ENCODE data around the gene SPARC. TPM values are rescaled to one million over a fixed set of nuclear protein-coding genes. Genes with fewer than 3 reads are reported as not detected.
A peak's percentile ranks its signal among the peaks of the same experiment; 100 is the strongest.

The SPARC gene
- total and polyA plus RNA-seq, 5 donors from 2014 or later: 34.6 TPM; not detected in 4

DNA sequence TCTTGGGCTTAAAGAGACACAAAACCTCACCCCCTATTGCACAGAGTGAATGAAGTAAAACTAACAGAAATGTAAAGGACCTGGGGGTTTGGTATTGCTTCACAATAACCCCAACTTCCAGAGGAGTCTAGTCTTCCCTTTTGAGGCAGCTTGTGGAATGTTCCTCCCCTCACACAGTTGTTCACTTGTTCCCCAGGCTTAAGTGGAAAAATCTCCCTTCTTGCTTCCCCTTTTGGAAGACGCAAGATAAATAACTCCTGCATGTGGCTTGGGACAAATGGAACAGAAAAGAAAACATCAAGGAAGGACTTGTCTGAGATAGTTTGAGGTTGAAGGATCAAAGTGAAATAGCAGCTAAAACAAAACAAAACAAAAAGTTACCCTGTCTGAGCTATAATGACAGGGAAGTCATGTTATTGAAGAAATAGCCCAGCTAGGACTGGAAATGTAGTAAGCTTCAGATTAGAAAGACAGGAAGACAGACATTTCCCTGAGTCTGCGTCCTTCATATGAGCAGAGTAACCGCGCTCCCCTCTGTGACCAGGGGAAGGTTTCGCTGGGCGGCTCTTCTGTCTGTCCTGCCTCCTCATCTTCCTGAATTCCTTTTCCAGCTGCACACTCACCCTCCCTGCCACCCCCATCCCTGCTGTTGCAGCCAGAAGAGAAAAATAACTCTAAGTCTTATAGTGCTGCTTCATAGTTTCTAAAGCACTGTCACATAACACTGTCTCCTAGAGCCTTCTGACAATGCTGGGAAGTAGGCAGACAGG, 8.8 kb downstream of the SPARC start:
- no peak for DNase-seq
- no peak overlapping the region for H3K4me3 Mint-ChIP-seq
- no peak overlapping the region for H3K27ac ChIP-seq (ENCODE audit: insufficient read depth, low read length, poor library complexity, severe bottlenecking)

DNA sequence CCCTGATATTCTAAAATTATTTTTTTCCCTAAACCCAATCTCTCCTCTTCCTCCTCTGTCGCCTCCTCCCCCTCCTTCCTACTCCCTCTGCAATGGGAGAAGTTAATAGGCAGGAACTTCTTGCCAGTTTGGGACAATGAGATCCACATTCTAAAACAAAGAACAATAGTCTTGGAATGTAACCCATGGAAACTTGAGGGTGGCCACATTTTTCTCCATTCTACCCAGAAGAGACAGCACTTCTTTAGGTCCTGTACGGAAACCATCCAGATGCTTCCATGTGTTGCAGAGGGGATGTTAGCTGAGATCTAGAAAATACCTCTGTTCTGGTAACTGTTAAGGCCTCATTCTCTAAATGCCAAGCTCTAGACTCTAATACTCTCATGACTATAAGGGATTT, 10.0 kb downstream of the SPARC start:
- Histone ChIP-seq H3K27me3 (ENCODE audit: control insufficient read depth, insufficient read depth, low read length) (no peaks in the 10 kb centered on the region), H3K36me3 (ENCODE audit: control insufficient read depth, insufficient read depth, low read length) (no peaks in the 10 kb centered on the region), H3K4me1 (ENCODE audit: control insufficient read depth, insufficient read depth, low read length, poor library complexity, severe bottlenecking) (no peaks in the 10 kb centered on the region), H3K9me3 (ENCODE audit: control insufficient read depth in 2 of 2, low read length in 2 of 2) (no peaks in the 10 kb centered on the region), H3K4me3 (ENCODE audit: low read depth, low read length) (no peak overlapping the region), H3K27ac (ENCODE audit: insufficient read depth, low read length, poor library complexity, severe bottlenecking) (no peak overlapping the region)
- DNase-seq (no peak), ATAC-seq (ENCODE audit: low read depth in 2 of 2) (no peak)
- peaks cover 17% of the 10 kb centered on the region for H3K27me3 Mint-ChIP-seq
- H3K36me3 Mint-ChIP-seq: no peaks in the 10 kb centered on the region
- H3K4me3 Mint-ChIP-seq: no peak overlapping the region
- H3K27ac Mint-ChIP-seq: no peak overlapping the region
- H3K4me1 Mint-ChIP-seq: no peaks in the 10 kb centered on the region
- H3K9me3 Mint-ChIP-seq: no peaks in the 10 kb centered on the region

More for the DNA sequence above, 8.8 kb downstream of the SPARC start:
- H3K27ac Mint-ChIP-seq: no peak overlapping the region
- Histone ChIP-seq H3K4me3 (ENCODE audit: low read depth, low read length) (no peak overlapping the region), H3K4me1 (ENCODE audit: control insufficient read depth, insufficient read depth, low read length, poor library complexity, severe bottlenecking) (no peaks in the 10 kb centered on the region), H3K36me3 (ENCODE audit: control insufficient read depth, insufficient read depth, low read length) (no peaks in the 10 kb centered on the region), H3K27me3 (ENCODE audit: control insufficient read depth, insufficient read depth, low read length) (no peaks in the 10 kb centered on the region), H3K9me3 (ENCODE audit: control insufficient read depth in 2 of 2, low read length in 2 of 2) (no peaks in the 10 kb centered on the region)
- H3K4me1 Mint-ChIP-seq: no peaks in the 10 kb centered on the region
- peaks cover 22% of the 10 kb centered on the region for H3K27me3 Mint-ChIP-seq
- ATAC-seq (ENCODE audit: low read depth in 2 of 2): no peak
- H3K36me3 Mint-ChIP-seq: no peaks in the 10 kb centered on the region
- no peaks in the 10 kb centered on the region for H3K9me3 Mint-ChIP-seq

DNA sequence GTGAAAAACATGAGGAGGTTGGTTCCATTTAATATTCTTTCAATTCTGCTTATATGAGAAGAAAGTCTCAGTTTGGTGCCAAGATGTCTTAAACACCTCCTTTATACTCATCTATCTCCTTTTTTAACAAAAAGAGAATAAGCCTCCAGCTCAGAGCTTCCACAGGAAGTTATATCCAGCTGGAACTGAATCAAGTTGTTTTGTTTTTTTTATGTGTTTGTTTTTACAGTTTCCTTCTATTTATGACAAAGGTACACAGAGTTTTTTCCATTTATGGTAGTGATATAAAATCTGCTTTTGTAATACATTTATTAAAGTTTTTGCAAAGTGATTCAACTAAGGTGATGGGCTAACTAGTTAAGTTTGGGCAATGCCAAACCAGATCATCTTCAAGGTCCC, 10.4 kb downstream of the SPARC start:
- no peaks in the 10 kb centered on the region for H3K4me1 Mint-ChIP-seq
- no peak for ATAC-seq (ENCODE audit: low read depth in 2 of 2)
- Histone ChIP-seq H3K4me3 (ENCODE audit: low read depth, low read length) (no peak overlapping the region), H3K36me3 (ENCODE audit: control insufficient read depth, insufficient read depth, low read length) (no peaks in the 10 kb centered on the region), H3K4me1 (ENCODE audit: control insufficient read depth, insufficient read depth, low read length, poor library complexity, severe bottlenecking) (no peaks in the 10 kb centered on the region), H3K27ac (ENCODE audit: insufficient read depth, low read length, poor library complexity, severe bottlenecking) (no peak overlapping the region), H3K9me3 (ENCODE audit: control insufficient read depth in 2 of 2, low read length in 2 of 2) (no peaks in the 10 kb centered on the region), H3K27me3 (ENCODE audit: control insufficient read depth, insufficient read depth, low read length) (no peaks in the 10 kb centered on the region)
- H3K27ac Mint-ChIP-seq: no peak overlapping the region
- no peak overlapping the region for H3K4me3 Mint-ChIP-seq
- peaks cover 17% of the 10 kb centered on the region for H3K27me3 Mint-ChIP-seq
- no peaks in the 10 kb centered on the region for H3K9me3 Mint-ChIP-seq
- no peaks in the 10 kb centered on the region for H3K36me3 Mint-ChIP-seq
- no peak for DNase-seq

DNA sequence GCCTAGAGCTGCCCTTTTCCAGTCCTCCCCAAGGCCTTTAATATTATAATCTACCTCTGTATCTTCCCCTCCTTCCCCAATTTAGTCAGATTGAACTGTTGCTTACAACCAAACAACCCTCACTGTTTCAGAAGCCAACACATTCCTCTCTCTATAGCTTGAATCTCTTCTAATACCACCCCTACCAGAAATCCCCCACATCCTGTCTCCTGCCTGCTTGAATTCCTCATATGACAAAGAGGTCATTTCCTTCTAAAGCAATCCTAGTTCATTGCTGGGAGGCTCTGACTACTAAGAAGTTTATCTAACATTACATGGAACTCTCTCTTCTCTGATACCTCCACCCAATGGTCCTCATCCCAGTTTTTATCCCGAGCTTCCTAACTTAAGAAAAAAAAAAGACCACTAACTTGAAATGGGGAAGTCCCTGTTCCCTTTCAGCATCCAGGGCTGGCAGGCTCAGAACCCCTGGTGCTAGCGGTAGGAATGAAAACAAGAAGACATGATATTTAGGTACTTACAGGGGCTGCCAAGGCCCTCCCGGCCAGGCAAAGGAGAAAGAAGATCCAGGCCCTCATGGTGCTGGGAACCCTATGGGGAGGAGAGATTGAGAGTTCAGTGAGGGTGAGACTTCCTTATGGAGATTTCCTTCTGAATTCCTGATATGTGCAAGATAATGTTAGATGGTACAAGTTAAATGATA, 11.0 kb downstream of the SPARC start:
- DNase-seq (peak in 1 of 3 donors; percentile 8), ATAC-seq (ENCODE audit: low read depth in 2 of 2) (no peak)
- Histone ChIP-seq H3K4me3 (ENCODE audit: low read depth, low read length) (no peak overlapping the region), H3K9me3 (ENCODE audit: control insufficient read depth in 2 of 2, low read length in 2 of 2) (no peaks in the 10 kb centered on the region), H3K4me1 (ENCODE audit: control insufficient read depth, insufficient read depth, low read length, poor library complexity, severe bottlenecking) (no peaks in the 10 kb centered on the region), H3K27me3 (ENCODE audit: control insufficient read depth, insufficient read depth, low read length) (no peaks in the 10 kb centered on the region), H3K27ac (ENCODE audit: insufficient read depth, low read length, poor library complexity, severe bottlenecking) (no peak overlapping the region), H3K36me3 (ENCODE audit: control insufficient read depth, insufficient read depth, low read length) (no peaks in the 10 kb centered on the region)
- Mint-ChIP-seq H3K36me3 (no peaks in the 10 kb centered on the region), H3K27me3 (peaks cover 17% of the 10 kb centered on the region), H3K4me1 (no peaks in the 10 kb centered on the region), H3K9me3 (no peaks in the 10 kb centered on the region), H3K27ac (no peak overlapping the region), H3K4me3 (no peak overlapping the region)

DNA sequence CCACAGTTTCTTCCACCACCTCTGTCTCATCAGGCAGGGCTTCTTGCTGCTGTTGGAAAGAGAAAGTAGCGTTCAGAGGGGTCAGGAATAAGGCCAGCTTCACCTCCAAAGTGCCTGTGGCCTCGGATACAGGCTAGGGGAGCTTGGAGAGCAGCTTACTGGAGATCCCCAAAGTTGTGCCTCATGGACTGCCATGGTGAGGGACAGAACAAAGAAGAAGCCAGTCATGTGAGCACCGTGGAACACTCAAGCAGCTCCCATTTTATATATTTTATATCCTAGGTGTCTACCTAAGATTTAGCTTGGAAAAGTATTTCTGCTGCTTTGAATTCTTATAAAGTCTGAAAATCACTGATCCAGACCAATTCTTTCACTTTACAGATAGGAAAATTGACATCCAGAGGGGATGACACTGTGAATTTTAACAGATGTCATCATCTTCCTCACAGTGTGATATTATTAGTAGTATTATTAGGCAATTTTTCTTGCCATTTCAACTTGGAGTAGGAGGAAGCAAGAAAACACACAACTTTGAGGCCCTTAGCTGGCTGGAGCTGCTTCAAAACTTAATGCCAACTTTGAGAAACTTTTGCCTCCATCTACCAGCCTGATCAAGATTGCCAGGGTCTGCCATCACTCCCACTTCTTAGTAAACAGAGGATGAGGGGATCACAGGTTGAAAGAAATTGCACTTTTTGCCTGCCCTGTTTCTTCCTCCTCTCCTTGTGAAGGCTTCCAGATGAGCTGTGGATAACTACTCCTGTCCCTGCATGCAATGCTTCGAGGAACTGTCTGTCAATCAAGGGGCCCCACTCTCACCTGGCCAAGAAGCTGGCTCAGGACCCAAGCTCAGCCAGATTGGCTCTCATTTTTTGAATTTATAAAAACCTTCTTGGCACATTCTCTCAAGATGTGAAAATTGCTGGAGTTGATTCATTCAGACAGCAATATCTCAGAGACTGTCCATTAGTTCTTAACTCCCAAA, 11.8 kb downstream of the SPARC start:
- Mint-ChIP-seq H3K9me3 (no peaks in the 10 kb centered on the region), H3K4me1 (no peaks in the 10 kb centered on the region), H3K36me3 (no peaks in the 10 kb centered on the region), H3K27me3 (peaks cover 13% of the 10 kb centered on the region), H3K4me3 (no peak overlapping the region), H3K27ac (no peak overlapping the region)
- H3K4me3 ChIP-seq (ENCODE audit: low read depth, low read length): no peak overlapping the region
- no peak for DNase-seq
- no peaks in the 10 kb centered on the region for H3K27me3 ChIP-seq (ENCODE audit: control insufficient read depth, insufficient read depth, low read length)
- H3K36me3 ChIP-seq (ENCODE audit: control insufficient read depth, insufficient read depth, low read length): no peaks in the 10 kb centered on the region
- no peak for ATAC-seq (ENCODE audit: low read depth in 2 of 2)
- no peaks in the 10 kb centered on the region for H3K4me1 ChIP-seq (ENCODE audit: control insufficient read depth, insufficient read depth, low read length, poor library complexity, severe bottlenecking)
- no peak overlapping the region for H3K27ac ChIP-seq (ENCODE audit: insufficient read depth, low read length, poor library complexity, severe bottlenecking)
- H3K9me3 ChIP-seq (ENCODE audit: control insufficient read depth in 2 of 2, low read length in 2 of 2): no peaks in the 10 kb centered on the region

DNA sequence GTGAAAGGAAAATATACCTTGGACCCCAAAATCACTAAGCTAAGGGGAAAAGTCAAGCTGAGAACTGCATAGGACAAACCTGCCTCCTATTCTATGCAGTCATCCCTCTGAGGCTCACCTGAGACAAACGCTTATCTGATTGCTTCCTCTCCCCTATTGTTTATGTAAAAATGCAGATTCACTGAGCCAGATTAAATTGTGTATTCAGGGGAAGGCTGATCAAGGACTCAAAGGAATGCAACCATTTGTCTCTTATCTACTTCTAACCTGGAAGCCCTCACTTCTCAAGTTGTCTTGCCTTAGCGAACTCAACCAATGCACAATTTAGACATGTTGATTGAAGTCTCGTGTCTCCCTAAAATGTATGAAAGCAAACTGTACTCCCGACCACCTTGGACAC, 13.3 kb downstream of the SPARC start:
- ATAC-seq (ENCODE audit: low read depth in 2 of 2) (no peak), DNase-seq (no peak)
- Histone ChIP-seq H3K36me3 (ENCODE audit: control insufficient read depth, insufficient read depth, low read length) (no peaks in the 10 kb centered on the region), H3K27me3 (ENCODE audit: control insufficient read depth, insufficient read depth, low read length) (no peaks in the 10 kb centered on the region), H3K9me3 (ENCODE audit: control insufficient read depth in 2 of 2, low read length in 2 of 2) (no peaks in the 10 kb centered on the region), H3K4me1 (ENCODE audit: control insufficient read depth, insufficient read depth, low read length, poor library complexity, severe bottlenecking) (no peaks in the 10 kb centered on the region), H3K27ac (ENCODE audit: insufficient read depth, low read length, poor library complexity, severe bottlenecking) (no peak overlapping the region), H3K4me3 (ENCODE audit: low read depth, low read length) (no peak overlapping the region)
- H3K27me3 Mint-ChIP-seq: peaks cover 13% of the 10 kb centered on the region
- H3K9me3 Mint-ChIP-seq: no peaks in the 10 kb centered on the region
- no peak overlapping the region for H3K4me3 Mint-ChIP-seq
- no peak overlapping the region for H3K27ac Mint-ChIP-seq
- H3K36me3 Mint-ChIP-seq: no peaks in the 10 kb centered on the region
- H3K4me1 Mint-ChIP-seq: no peaks in the 10 kb centered on the region

DNA sequence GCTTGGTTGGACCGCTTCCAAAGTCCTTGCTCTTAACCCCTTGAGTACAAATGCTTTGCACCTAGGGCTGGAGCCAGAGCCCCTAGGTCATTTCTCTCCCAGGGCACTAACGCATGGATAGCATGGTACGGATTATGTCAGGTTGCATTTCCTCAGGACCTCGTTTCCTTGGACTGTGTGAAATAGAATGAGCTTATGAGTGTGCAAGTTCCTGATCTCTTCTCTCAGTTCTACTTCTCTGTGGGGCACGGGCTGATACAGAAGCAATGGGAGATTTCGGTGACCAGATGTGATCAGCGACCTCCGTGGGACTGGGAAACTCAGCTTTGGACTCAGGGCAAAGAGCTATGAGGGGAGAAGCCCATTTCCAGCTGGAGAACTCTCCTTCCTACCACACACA, 14.2 kb downstream of the SPARC start:
- no peak overlapping the region for H3K27ac Mint-ChIP-seq
- ATAC-seq (ENCODE audit: low read depth in 2 of 2): no peak
- H3K27ac ChIP-seq (ENCODE audit: insufficient read depth, low read length, poor library complexity, severe bottlenecking): no peak overlapping the region

More for the DNA sequence above, 14.2 kb downstream of the SPARC start:
- no peaks in the 10 kb centered on the region for H3K36me3 Mint-ChIP-seq
- Histone ChIP-seq H3K4me1 (ENCODE audit: control insufficient read depth, insufficient read depth, low read length, poor library complexity, severe bottlenecking) (no peaks in the 10 kb centered on the region), H3K36me3 (ENCODE audit: control insufficient read depth, insufficient read depth, low read length) (no peaks in the 10 kb centered on the region), H3K9me3 (ENCODE audit: control insufficient read depth in 2 of 2, low read length in 2 of 2) (no peaks in the 10 kb centered on the region), H3K4me3 (ENCODE audit: low read depth, low read length) (no peak overlapping the region), H3K27me3 (ENCODE audit: control insufficient read depth, insufficient read depth, low read length) (no peaks in the 10 kb centered on the region)
- no peaks in the 10 kb centered on the region for H3K9me3 Mint-ChIP-seq
- peaks cover 13% of the 10 kb centered on the region for H3K27me3 Mint-ChIP-seq
- DNase-seq: no peak
- no peaks in the 10 kb centered on the region for H3K4me1 Mint-ChIP-seq
- no peak overlapping the region for H3K4me3 Mint-ChIP-seq

All from CD4-positive, CD25-positive, alpha-beta regulatory T cell (primary cell).